ENCODE results near the gene LRP6.
"Not testable (repeated sequence)": the region's sequence is repeated elsewhere in the genome, so short reads cannot be mapped to it uniquely, and the experiment has no call there.

Gene LRP6

GRCh38 chr12:12144531-12144930, 122.3 kb downstream of the LRP6 start:
- not testable (repeated sequence) for H3K9me3 ChIP-seq (ENCODE audit: control insufficient read depth in 5 of 5, low read length in 5 of 5); H3K4me1 ChIP-seq (ENCODE audit: control insufficient read depth in 5 of 5, insufficient read depth in 5 of 5, low read length in 5 of 5); H3K9ac ChIP-seq (ENCODE audit: low read length in 5 of 5); H3K4me3 ChIP-seq (ENCODE audit: low read depth in 1 of 5, low read length in 5 of 5); H3K27me3 ChIP-seq (ENCODE audit: control insufficient read depth in 5 of 5, insufficient read depth in 4 of 5, low read length in 5 of 5); H3K27ac ChIP-seq (ENCODE audit: low read depth, low read length)
- peaks cover 11 to 26% (median 14%) of the 10 kb centered on the region in 5 donors for H3K36me3 ChIP-seq (ENCODE audit: control insufficient read depth in 5 of 5, insufficient read depth in 5 of 5, low read length in 5 of 5)

DNA sequence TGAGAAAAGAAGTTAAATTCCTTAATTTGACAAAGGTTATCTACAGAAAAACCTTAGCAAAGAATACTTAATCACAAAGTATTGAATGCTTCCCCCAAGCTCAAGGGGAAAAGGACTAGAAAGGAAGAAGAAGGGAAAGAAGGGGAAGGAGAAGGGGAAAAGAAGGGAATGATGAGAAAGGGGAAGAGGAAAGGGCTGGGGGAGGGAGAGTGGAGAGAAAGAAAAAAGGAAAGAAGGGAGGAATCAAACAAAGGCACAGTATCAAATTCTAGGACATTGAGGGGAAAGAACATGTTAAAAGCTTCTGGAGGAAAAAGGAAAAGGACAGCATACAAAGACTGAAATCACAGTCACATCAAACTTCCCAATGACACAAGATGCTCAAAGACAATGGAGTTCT, 125.8 kb downstream of the LRP6 start:
- Histone ChIP-seq H3K27ac (ENCODE audit: low read depth, low read length) (no peak overlapping the region), H3K36me3 (ENCODE audit: control insufficient read depth in 5 of 5, insufficient read depth in 5 of 5, low read length in 5 of 5) (peaks cover 0 to 4% (median 0%) of the 10 kb centered on the region in 5 donors), H3K9ac (ENCODE audit: low read length in 5 of 5) (no peak overlapping the region), H3K27me3 (ENCODE audit: control insufficient read depth in 5 of 5, insufficient read depth in 4 of 5, low read length in 5 of 5) (no peaks in the 10 kb centered on the region), H3K4me1 (ENCODE audit: control insufficient read depth in 5 of 5, insufficient read depth in 5 of 5, low read length in 5 of 5) (no peaks in the 10 kb centered on the region), H3K4me3 (ENCODE audit: low read depth in 1 of 5, low read length in 5 of 5) (no peak overlapping the region), H3K9me3 (ENCODE audit: control insufficient read depth in 5 of 5, low read length in 5 of 5) (no peaks in the 10 kb centered on the region)

DNA sequence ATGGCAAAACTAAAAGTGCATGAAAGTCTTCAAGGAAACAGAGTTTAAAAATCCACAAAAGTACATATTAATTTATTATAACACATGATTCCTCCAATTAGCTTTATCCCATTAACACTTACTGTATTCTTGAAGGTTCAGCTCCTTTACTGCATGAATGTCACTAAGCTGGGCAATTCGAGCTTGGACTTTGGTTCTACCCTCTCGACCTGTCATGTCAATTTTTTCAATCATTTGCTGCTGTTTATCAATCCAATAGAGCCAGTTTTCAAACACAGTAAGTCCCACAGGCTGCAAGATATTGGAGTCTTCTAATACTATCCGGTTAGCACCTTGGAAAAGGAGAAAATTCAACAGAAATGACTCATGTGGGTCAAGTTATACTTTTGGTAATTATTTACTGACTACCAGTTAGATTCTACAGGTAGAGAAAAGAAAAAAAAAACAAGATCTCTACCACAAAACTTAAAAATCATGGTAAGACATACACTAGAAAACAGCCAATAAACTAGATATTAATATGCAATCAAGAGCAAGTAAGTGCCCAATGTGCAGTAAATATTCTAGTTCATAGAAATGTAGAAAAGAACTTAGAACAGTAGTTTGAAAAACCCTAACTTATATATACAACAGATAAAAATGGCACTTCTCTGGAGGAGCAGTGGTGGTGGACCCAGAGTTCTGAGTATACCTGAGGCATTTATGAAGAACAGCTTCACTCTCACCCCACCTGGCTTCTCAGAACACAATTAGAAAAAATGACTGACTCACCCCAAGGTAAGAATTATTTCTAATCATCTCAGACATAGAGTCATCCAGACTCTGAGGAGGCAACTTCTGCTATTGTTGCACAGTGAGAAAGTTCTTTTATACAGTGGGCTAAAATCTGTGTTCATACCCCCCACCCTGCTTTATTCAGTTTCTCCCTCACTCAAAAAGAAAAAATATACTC, 128.4 kb downstream of the LRP6 start:
- Histone ChIP-seq H3K9me3 (ENCODE audit: control insufficient read depth in 5 of 5, low read length in 5 of 5) (no peaks in the 10 kb centered on the region), H3K4me1 (ENCODE audit: control insufficient read depth in 5 of 5, insufficient read depth in 5 of 5, low read length in 5 of 5) (no peaks in the 10 kb centered on the region), H3K27ac (ENCODE audit: low read depth, low read length) (no peak overlapping the region), H3K36me3 (ENCODE audit: control insufficient read depth in 5 of 5, insufficient read depth in 5 of 5, low read length in 5 of 5) (peaks cover 0 to 9% (median 5%) of the 10 kb centered on the region in 5 donors), H3K4me3 (ENCODE audit: low read depth in 1 of 5, low read length in 5 of 5) (no peak overlapping the region), H3K27me3 (ENCODE audit: control insufficient read depth in 5 of 5, insufficient read depth in 4 of 5, low read length in 5 of 5) (no peaks in the 10 kb centered on the region), H3K9ac (ENCODE audit: low read length in 5 of 5) (no peak overlapping the region)

DNA sequence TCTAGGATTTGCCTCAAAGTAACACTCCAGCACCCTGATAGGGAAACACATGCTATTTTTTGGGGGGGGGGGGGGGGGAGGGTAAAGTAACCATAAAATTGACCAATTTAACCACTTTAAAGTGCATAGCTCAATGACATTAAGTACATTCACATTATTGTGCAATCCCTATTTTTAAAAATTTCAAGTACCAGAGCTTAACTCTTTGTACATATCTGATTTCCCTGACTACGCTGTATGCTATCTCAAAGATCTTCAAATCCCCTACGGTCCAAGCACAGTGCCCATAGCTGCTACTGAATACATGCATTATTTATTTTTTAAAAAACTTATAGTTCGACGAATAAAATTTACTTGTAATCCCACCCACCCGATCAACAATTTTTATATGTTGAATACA, 133.1 kb downstream of the LRP6 start:
- Histone ChIP-seq H3K9me3 (ENCODE audit: control insufficient read depth in 5 of 5, low read length in 5 of 5) (no peaks in the 10 kb centered on the region), H3K27ac (ENCODE audit: low read depth, low read length) (no peak overlapping the region), H3K4me1 (ENCODE audit: control insufficient read depth in 5 of 5, insufficient read depth in 5 of 5, low read length in 5 of 5) (no peaks in the 10 kb centered on the region), H3K4me3 (ENCODE audit: low read depth in 1 of 5, low read length in 5 of 5) (no peak overlapping the region), H3K27me3 (ENCODE audit: control insufficient read depth in 5 of 5, insufficient read depth in 4 of 5, low read length in 5 of 5) (no peaks in the 10 kb centered on the region), H3K36me3 (ENCODE audit: control insufficient read depth in 5 of 5, insufficient read depth in 5 of 5, low read length in 5 of 5) (peaks cover 1 to 17% (median 9%) of the 10 kb centered on the region in 5 donors), H3K9ac (ENCODE audit: low read length in 5 of 5) (no peak overlapping the region)

GRCh38 chr12:12133259-12133658, 133.6 kb downstream of the LRP6 start:
- Histone ChIP-seq H3K9me3 (ENCODE audit: control insufficient read depth in 5 of 5, low read length in 5 of 5) (no peaks in the 10 kb centered on the region), H3K27me3 (ENCODE audit: control insufficient read depth in 5 of 5, insufficient read depth in 4 of 5, low read length in 5 of 5) (no peaks in the 10 kb centered on the region), H3K4me3 (ENCODE audit: low read depth in 1 of 5, low read length in 5 of 5) (no peak overlapping the region), H3K4me1 (ENCODE audit: control insufficient read depth in 5 of 5, insufficient read depth in 5 of 5, low read length in 5 of 5) (no peaks in the 10 kb centered on the region), H3K36me3 (ENCODE audit: control insufficient read depth in 5 of 5, insufficient read depth in 5 of 5, low read length in 5 of 5) (peaks cover 4 to 17% (median 9%) of the 10 kb centered on the region in 5 donors), H3K9ac (ENCODE audit: low read length in 5 of 5) (no peak overlapping the region), H3K27ac (ENCODE audit: low read depth, low read length) (no peak overlapping the region)

- Histone ChIP-seq H3K27me3 (ENCODE audit: control insufficient read depth in 5 of 5, insufficient read depth in 4 of 5, low read length in 5 of 5) (no peaks in the 10 kb centered on the region), H3K36me3 (ENCODE audit: control insufficient read depth in 5 of 5, insufficient read depth in 5 of 5, low read length in 5 of 5) (peaks cover 21 to 39% (median 26%) of the 10 kb centered on the region in 5 donors), H3K9ac (ENCODE audit: low read length in 5 of 5) (no peak overlapping the region), H3K4me3 (ENCODE audit: low read depth in 1 of 5, low read length in 5 of 5) (no peak overlapping the region), H3K4me1 (ENCODE audit: control insufficient read depth in 5 of 5, insufficient read depth in 5 of 5, low read length in 5 of 5) (no peaks in the 10 kb centered on the region), H3K9me3 (ENCODE audit: control insufficient read depth in 5 of 5, low read length in 5 of 5) (no peaks in the 10 kb centered on the region), H3K27ac (ENCODE audit: low read depth, low read length) (no peak overlapping the region)
Measured at GRCh38 chr12:12128670-12129069, 138.2 kb downstream of the LRP6 start.

- peaks cover 25 to 45% (median 26%) of the 10 kb centered on the region in 5 donors for H3K36me3 ChIP-seq (ENCODE audit: control insufficient read depth in 5 of 5, insufficient read depth in 5 of 5, low read length in 5 of 5)
- no peaks in the 10 kb centered on the region for H3K27me3 ChIP-seq (ENCODE audit: control insufficient read depth in 5 of 5, insufficient read depth in 4 of 5, low read length in 5 of 5)
- no peak overlapping the region for H3K9ac ChIP-seq (ENCODE audit: low read length in 5 of 5)
- H3K9me3 ChIP-seq (ENCODE audit: control insufficient read depth in 5 of 5, low read length in 5 of 5), result no peaks in the 10 kb centered on the region
- no peaks in the 10 kb centered on the region for H3K4me1 ChIP-seq (ENCODE audit: control insufficient read depth in 5 of 5, insufficient read depth in 5 of 5, low read length in 5 of 5)
- no peak overlapping the region for H3K27ac ChIP-seq (ENCODE audit: low read depth, low read length)
- no peak overlapping the region for H3K4me3 ChIP-seq (ENCODE audit: low read depth in 1 of 5, low read length in 5 of 5)
Measured at GRCh38 chr12:12127304-12127703, 139.5 kb downstream of the LRP6 start.

GRCh38 chr12:12126551-12126950, 140.3 kb downstream of the LRP6 start:
- Histone ChIP-seq H3K9me3 (ENCODE audit: control insufficient read depth in 5 of 5, low read length in 5 of 5) (no peaks in the 10 kb centered on the region), H3K4me1 (ENCODE audit: control insufficient read depth in 5 of 5, insufficient read depth in 5 of 5, low read length in 5 of 5) (no peaks in the 10 kb centered on the region), H3K9ac (ENCODE audit: low read length in 5 of 5) (no peak overlapping the region), H3K36me3 (ENCODE audit: control insufficient read depth in 5 of 5, insufficient read depth in 5 of 5, low read length in 5 of 5) (peaks cover 23 to 41% (median 26%) of the 10 kb centered on the region in 5 donors), H3K27me3 (ENCODE audit: control insufficient read depth in 5 of 5, insufficient read depth in 4 of 5, low read length in 5 of 5) (no peaks in the 10 kb centered on the region), H3K27ac (ENCODE audit: low read depth, low read length) (no peak overlapping the region), H3K4me3 (ENCODE audit: low read depth in 1 of 5, low read length in 5 of 5) (no peak overlapping the region)

- H3K9me3 ChIP-seq (ENCODE audit: control insufficient read depth in 5 of 5, low read length in 5 of 5), result no peaks in the 10 kb centered on the region
- H3K36me3 ChIP-seq (ENCODE audit: control insufficient read depth in 5 of 5, insufficient read depth in 5 of 5, low read length in 5 of 5), result peaks cover 25 to 42% (median 33%) of the 10 kb centered on the region in 5 donors
- H3K9ac ChIP-seq (ENCODE audit: low read length in 5 of 5), result no peak overlapping the region
- H3K27me3 ChIP-seq (ENCODE audit: control insufficient read depth in 5 of 5, insufficient read depth in 4 of 5, low read length in 5 of 5), result no peaks in the 10 kb centered on the region
- H3K4me3 ChIP-seq (ENCODE audit: low read depth in 1 of 5, low read length in 5 of 5), result no peak overlapping the region
- H3K27ac ChIP-seq (ENCODE audit: low read depth, low read length), result peak overlapping the region; percentile 25
- H3K4me1 ChIP-seq (ENCODE audit: control insufficient read depth in 5 of 5, insufficient read depth in 5 of 5, low read length in 5 of 5), result no peaks in the 10 kb centered on the region
Measured at GRCh38 chr12:12123036-12123604, 143.7 kb downstream of the LRP6 start.

- peaks cover 19 to 32% (median 26%) of the 10 kb centered on the region in 5 donors for H3K36me3 ChIP-seq (ENCODE audit: control insufficient read depth in 5 of 5, insufficient read depth in 5 of 5, low read length in 5 of 5)
- no peak overlapping the region for H3K9ac ChIP-seq (ENCODE audit: low read length in 5 of 5)
- no peaks in the 10 kb centered on the region for H3K9me3 ChIP-seq (ENCODE audit: control insufficient read depth in 5 of 5, low read length in 5 of 5)
- H3K27me3 ChIP-seq (ENCODE audit: control insufficient read depth in 5 of 5, insufficient read depth in 4 of 5, low read length in 5 of 5), result no peaks in the 10 kb centered on the region
- no peak overlapping the region for H3K27ac ChIP-seq (ENCODE audit: low read depth, low read length)
- H3K4me1 ChIP-seq (ENCODE audit: control insufficient read depth in 5 of 5, insufficient read depth in 5 of 5, low read length in 5 of 5), result no peaks in the 10 kb centered on the region
- H3K4me3 ChIP-seq (ENCODE audit: low read depth in 1 of 5, low read length in 5 of 5), result no peak overlapping the region
Measured at GRCh38 chr12:12121061-12121460, 145.8 kb downstream of the LRP6 start.

Measured in subcutaneous abdominal adipose tissue (tissue), 5 donors.